Endodermal cell (in vitro differentiated cells): ENCODE measurements around the gene IQGAP2. TPM values are rescaled to one million over a fixed set of nuclear protein-coding genes. Genes with fewer than 3 reads are reported as not detected.
"Not testable (repeated sequence)": the region's sequence is repeated elsewhere in the genome, so short reads cannot be mapped to it uniquely, and the experiment has no call there.

Experiments
- DNase-seq: peaks from one replicate; pipeline ENCODE4 v3.0.0-alpha.2; 2017
- H3K27ac ChIP-seq: 2 replicates; pipeline ENCODE4 v1.5.1; 2013; ENCODE audit warnings: mild to moderate bottlenecking, low read depth, low read length, moderate library complexity
- H3K27me3 ChIP-seq: 2 replicates; pipeline ENCODE4 v1.6.1; 2013; ENCODE audit warnings: mild to moderate bottlenecking, low read length, moderate library complexity; ENCODE audit not compliant: insufficient read depth, control insufficient read depth, poor library complexity, severe bottlenecking
- H3K36me3 ChIP-seq: 2 replicates; pipeline ENCODE4 v1.7.0; 2013; ENCODE audit warnings: mild to moderate bottlenecking, low read length, moderate library complexity; ENCODE audit not compliant: control insufficient read depth, insufficient read depth
- H3K4me1 ChIP-seq: one replicate; pipeline ENCODE4 v1.7.0; 2013; ENCODE audit warnings: low read length; ENCODE audit not compliant: control insufficient read depth, insufficient read depth
- H3K4me3 ChIP-seq: 2 replicates; pipeline ENCODE4 v1.5.1; 2013; ENCODE audit warnings: mild to moderate bottlenecking, low read length, moderate library complexity
- H3K9ac ChIP-seq: 2 replicates; pipeline ENCODE4 v1.6.1; 2013; ENCODE audit warnings: mild to moderate bottlenecking, low read length, moderate library complexity; ENCODE audit not compliant: poor library complexity, severe bottlenecking; ENCODE audit errors: extremely low read depth
- H3K9me3 ChIP-seq: 2 replicates; pipeline ENCODE4 v1.6.1; 2013; ENCODE audit warnings: mild to moderate bottlenecking, low read length, moderate library complexity; ENCODE audit not compliant: control insufficient read depth
- H3K27ac Mint-ChIP-seq: 2 replicates; pipeline ENCODE4 v1.8.0; 2020; ENCODE audit warnings: mixed read lengths
- H3K27me3 Mint-ChIP-seq: 2 replicates; pipeline ENCODE4 v1.8.0; 2021; ENCODE audit warnings: mild to moderate bottlenecking, mixed read lengths; ENCODE audit not compliant: insufficient read depth
- H3K36me3 Mint-ChIP-seq: 2 replicates; pipeline ENCODE4 v1.8.0; 2020; ENCODE audit warnings: low read depth, mixed read lengths
- H3K4me1 Mint-ChIP-seq: 2 replicates; pipeline ENCODE4 v1.8.0; 2020; ENCODE audit warnings: mixed read lengths
- H3K4me3 Mint-ChIP-seq: 2 replicates; pipeline ENCODE4 v1.8.0; 2020; ENCODE audit warnings: mild to moderate bottlenecking, moderate library complexity, mixed read lengths
- H3K9me3 Mint-ChIP-seq: 2 replicates; pipeline ENCODE4 v1.8.0; 2020; ENCODE audit warnings: mild to moderate bottlenecking, mixed read lengths
- WGBS, 2 experiments: methylation state at CpG; one replicate each; pipeline versions ENCODE4 v1.1.5 to v1.1.7; 2013; ENCODE audit warnings: missing lambda C conversion rate in 2 of 2, mixed read lengths in 1 of 2; ENCODE audit not compliant: insufficient coverage in 1 of 2, insufficient read length in 1 of 2; 5-methylcytosine and 5-hydroxymethylcytosine counted together
- total RNA-seq, 2 donors: library from RNA; stranded (reverse); fragmentation: NEBNext Ultra II Directional in 1 of 2; extraction: Animal tissue kit (Norgen Biotek cat#: 25700) in 1 of 2; gene quantifications; 2 replicates in 1 of 2; 3 replicates in 1 of 2; pipeline ENCODE4 v1.2.1, GENCODE V29; 2021
- TF ChIP-seq, protein P1 (sequence below): fragments of 200-600 bp; sonication (generic); conservative IDR thresholded peaks from 2 replicates; pipeline ENCODE4 v1.5.0; 2021; ENCODE audit warnings: antibody characterized with exemption, mild to moderate bottlenecking

The IQGAP2 gene
- total RNA-seq, 2 donors from 2014 or later = 8.3 to 19.4 TPM

DNA sequence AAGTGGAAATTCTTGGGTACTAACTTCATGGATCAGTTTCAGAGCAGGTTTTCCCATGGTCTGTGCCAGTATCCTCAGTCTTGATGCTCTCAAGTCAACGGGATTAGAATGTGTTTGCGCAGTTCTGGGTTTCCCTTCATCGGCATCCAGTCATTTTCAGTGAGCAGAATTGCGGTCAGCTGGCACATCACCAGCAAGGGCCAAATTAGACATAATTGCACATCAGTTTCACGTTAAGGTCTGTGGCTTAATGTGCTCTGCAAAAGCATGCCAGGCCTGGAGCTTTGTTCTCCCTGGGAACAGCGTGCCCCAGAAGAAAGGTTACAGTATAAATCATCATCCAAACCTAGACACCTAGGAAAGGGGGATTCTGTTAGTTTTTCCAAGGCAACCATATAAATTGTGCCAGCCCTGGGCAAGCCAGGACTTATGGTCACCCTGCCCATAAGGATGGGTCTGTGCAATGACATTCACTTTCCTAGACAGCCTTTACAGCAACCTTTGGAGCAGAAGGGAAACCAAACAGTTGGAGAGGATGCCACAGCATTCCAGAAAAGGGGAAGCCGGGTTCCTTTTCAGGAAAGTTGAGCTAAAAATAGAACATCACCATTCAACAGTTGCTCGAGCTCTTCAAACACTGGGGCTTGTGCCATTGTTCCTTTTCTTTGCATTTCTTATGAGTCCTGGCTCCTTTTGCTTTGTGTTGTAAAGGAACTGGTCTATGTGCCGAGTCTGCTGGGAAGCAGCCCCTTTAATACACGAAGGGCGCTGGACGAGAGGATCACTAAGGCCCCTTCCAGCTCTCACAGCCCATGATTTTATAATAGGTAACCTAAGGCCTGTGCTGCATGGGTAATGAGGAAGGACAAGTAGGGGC is 23.1 kb downstream of the IQGAP2 start:
- Histone ChIP-seq H3K36me3 (no peaks in the 10 kb centered on the region), H3K9me3 (no peaks in the 10 kb centered on the region), H3K27me3 (no peaks in the 10 kb centered on the region), H3K27ac (peak overlapping the region; percentile 84), H3K4me3 (no peak overlapping the region), H3K4me1 (no peaks in the 10 kb centered on the region), H3K9ac (no peak overlapping the region)
- TF ChIP-seq, protein P1, sequence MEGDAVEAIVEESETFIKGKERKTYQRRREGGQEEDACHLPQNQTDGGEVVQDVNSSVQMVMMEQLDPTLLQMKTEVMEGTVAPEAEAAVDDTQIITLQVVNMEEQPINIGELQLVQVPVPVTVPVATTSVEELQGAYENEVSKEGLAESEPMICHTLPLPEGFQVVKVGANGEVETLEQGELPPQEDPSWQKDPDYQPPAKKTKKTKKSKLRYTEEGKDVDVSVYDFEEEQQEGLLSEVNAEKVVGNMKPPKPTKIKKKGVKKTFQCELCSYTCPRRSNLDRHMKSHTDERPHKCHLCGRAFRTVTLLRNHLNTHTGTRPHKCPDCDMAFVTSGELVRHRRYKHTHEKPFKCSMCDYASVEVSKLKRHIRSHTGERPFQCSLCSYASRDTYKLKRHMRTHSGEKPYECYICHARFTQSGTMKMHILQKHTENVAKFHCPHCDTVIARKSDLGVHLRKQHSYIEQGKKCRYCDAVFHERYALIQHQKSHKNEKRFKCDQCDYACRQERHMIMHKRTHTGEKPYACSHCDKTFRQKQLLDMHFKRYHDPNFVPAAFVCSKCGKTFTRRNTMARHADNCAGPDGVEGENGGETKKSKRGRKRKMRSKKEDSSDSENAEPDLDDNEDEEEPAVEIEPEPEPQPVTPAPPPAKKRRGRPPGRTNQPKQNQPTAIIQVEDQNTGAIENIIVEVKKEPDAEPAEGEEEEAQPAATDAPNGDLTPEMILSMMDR = no peak
- peaks cover 10% of the 10 kb centered on the region for H3K27me3 Mint-ChIP-seq
- H3K36me3 Mint-ChIP-seq = no peaks in the 10 kb centered on the region
- 62 to 71% methylated on average over 5 to 12 of the region's 12 CpGs for WGBS, 2 experiments
- H3K4me3 Mint-ChIP-seq = peak overlapping the region; percentile 7
- no peaks in the 10 kb centered on the region for H3K9me3 Mint-ChIP-seq
- peak; percentile 61 for DNase-seq
- H3K4me1 Mint-ChIP-seq = peaks cover 42% of the 10 kb centered on the region
- no peak overlapping the region for H3K27ac Mint-ChIP-seq

DNA sequence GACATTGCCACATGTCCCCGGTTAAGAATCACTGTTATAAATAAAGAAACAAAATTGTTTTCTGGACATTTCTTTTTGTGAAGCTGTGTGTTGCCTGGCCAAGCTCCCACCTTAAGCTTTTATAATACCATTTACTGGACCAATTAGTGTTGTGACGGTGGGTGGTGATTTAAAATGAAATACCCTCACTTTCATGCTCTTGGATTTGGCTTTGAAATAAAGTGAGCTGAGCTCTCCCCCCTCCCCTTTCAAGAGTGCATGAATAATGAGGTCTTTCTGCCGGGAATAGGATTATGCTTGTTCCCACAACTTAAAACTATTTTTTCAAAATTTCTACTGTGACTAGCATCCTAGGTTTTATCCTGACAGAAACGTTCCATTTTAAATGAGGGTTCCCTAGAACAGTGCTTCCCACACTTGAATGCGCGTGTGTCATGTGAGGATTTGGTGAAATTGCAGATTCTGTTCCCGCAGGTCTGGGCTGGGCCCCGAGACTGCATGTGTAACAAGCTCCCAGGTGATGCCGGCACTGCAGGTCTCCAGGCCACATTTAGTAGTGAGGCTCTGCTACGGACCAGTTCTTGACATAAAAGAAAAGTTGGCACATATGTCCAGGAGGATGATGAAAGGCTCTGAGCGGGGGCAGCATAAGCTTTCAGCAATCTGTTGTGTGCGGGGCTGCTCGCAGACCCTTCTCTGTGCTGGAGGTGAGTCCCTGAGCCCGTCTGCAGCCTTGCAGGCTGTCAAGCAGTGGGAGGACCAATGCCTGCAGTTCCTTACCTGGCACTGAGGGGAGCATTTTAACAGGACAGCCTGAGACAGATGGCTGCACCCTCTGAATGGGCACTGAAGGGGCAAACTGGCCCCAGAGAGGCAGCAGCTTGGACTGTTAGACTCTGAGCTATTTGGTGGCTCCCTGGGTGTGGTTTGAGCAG is 24.4 kb downstream of the IQGAP2 start:
- H3K27me3 ChIP-seq = no peaks in the 10 kb centered on the region
- peak overlapping the region; percentile 11 for H3K4me3 Mint-ChIP-seq
- H3K36me3 Mint-ChIP-seq = no peaks in the 10 kb centered on the region
- peak overlapping the region; percentile 84 for H3K27ac ChIP-seq
- no peak overlapping the region for H3K27ac Mint-ChIP-seq
- H3K9me3 ChIP-seq = no peaks in the 10 kb centered on the region
- TF ChIP-seq, protein P1 = no peak
- H3K36me3 ChIP-seq = no peaks in the 10 kb centered on the region
- peak; percentile 76 for DNase-seq
- H3K9me3 Mint-ChIP-seq = no peaks in the 10 kb centered on the region
- peaks cover 31% of the 10 kb centered on the region for H3K4me1 Mint-ChIP-seq
- WGBS, 2 experiments = 70 to 73% methylated on average over 12 to 13 of the region's 14 CpGs
- peaks cover 9% of the 10 kb centered on the region for H3K27me3 Mint-ChIP-seq
- no peaks in the 10 kb centered on the region for H3K4me1 ChIP-seq
- no peak overlapping the region for H3K9ac ChIP-seq
- H3K4me3 ChIP-seq = no peak overlapping the region

DNA sequence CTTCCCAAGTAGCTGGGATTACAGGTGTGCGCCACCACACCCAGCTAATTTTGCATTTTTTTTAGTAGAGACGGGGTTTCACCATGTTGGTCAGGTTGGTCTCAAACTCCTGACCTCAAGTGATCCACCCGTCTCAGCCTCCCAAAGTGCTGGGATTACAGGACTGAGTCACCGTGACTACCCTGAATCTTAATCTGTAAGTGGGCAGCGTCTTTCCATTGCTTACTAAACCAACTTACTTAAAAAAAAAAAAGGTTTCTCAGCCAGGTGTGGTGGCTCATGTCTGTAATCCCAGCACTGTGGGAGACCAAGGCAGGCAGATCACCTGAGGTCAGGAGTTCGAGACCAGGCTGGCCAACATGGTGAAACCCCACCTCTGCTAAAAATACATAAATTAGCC is 25.5 kb downstream of the IQGAP2 start:
- H3K36me3 Mint-ChIP-seq, H3K27me3 Mint-ChIP-seq, H3K27ac Mint-ChIP-seq, H3K4me3 Mint-ChIP-seq, H3K4me1 ChIP-seq, H3K9me3 ChIP-seq, H3K9me3 Mint-ChIP-seq, H3K36me3 ChIP-seq, DNase-seq, H3K27ac ChIP-seq, H3K4me3 ChIP-seq, H3K27me3 ChIP-seq, H3K9ac ChIP-seq: not testable (repeated sequence)
- H3K4me1 Mint-ChIP-seq = peaks cover 40% of the 10 kb centered on the region
- WGBS, 2 experiments = 90 to 94% methylated on average over 3 to 6 of the region's 6 CpGs
